ENCODE data around the gene LRBA. TPM values are rescaled to one million over a fixed set of nuclear protein-coding genes. Genes with fewer than 3 reads are reported as not detected.

LRBA gene
- total RNA-seq, 1 experiment from 2014 or later = 55.3 TPM

GRCh38 chr4:150357829-150358228, 657.3 kb downstream of the LRBA start:
- Histone ChIP-seq H3K18ac (ENCODE audit: insufficient read length, low read depth, low read length) (no peak overlapping the region), H3K23ac (ENCODE audit: insufficient read length, low read depth, low read length) (no peak overlapping the region), H3K9me3 (ENCODE audit: control insufficient read depth, low read depth, low read length) (no peaks in the 10 kb centered on the region), H3K79me2 (ENCODE audit: insufficient read depth, low read length) (no peaks in the 10 kb centered on the region), H3K27me3 (ENCODE audit: insufficient read depth, low read length) (no peaks in the 10 kb centered on the region), H3K4ac (ENCODE audit: low read depth, low read length) (no peak overlapping the region), H4K91ac (ENCODE audit: insufficient read length, low read depth, low read length) (no peak overlapping the region), H4K5ac (ENCODE audit: insufficient read length, low read depth, low read length) (no peak overlapping the region), H4K8ac (replicated peaks; ENCODE audit: insufficient read length, low read depth, low read length) (no peak overlapping the region), H3K23me2 (ENCODE audit: insufficient read length, low read depth, low read length, poor library complexity, severe bottlenecking) (no peaks in the 10 kb centered on the region), H2BK12ac (ENCODE audit: insufficient read length, low read depth, low read length) (no peak overlapping the region), H3K4me1 (ENCODE audit: insufficient read depth, low read length) (no peaks in the 10 kb centered on the region), H3K27ac (ENCODE audit: insufficient read length, low read depth, low read length) (no peak overlapping the region), H2BK5ac (ENCODE audit: insufficient read length, low read length) (no peak overlapping the region), H3K4me2 (ENCODE audit: insufficient read depth, insufficient read length, low read length) (no peak overlapping the region), H3K79me1 (ENCODE audit: insufficient read depth, low read depth, low read length, poor library complexity, severe bottlenecking) (no peaks in the 10 kb centered on the region), H2AFZ (ENCODE audit: low read length) (no peak overlapping the region), H2BK20ac (ENCODE audit: low read depth, low read length, poor library complexity, severe bottlenecking) (no peak overlapping the region), H2BK15ac (ENCODE audit: low read depth, low read length) (no peak overlapping the region), H3K56ac (ENCODE audit: insufficient read length, low read depth, low read length) (no peak overlapping the region), H3K9ac (ENCODE audit: extremely low read depth, insufficient read length, low read length) (no peak overlapping the region), H2AK5ac (ENCODE audit: insufficient read length, low read length) (no peak overlapping the region), H3K14ac (ENCODE audit: insufficient read depth, low read length) (no peak overlapping the region), H4K20me1 (ENCODE audit: control insufficient read depth, insufficient read depth, insufficient read length) (no peaks in the 10 kb centered on the region), H3T11ph (ENCODE audit: low read length) (no peak overlapping the region), H2BK120ac (ENCODE audit: low read depth, low read length, poor library complexity, severe bottlenecking) (no peak overlapping the region)
- Mint-ChIP-seq H3K27me3 (ENCODE audit: low read depth) (no peaks in the 10 kb centered on the region), H3K27ac (no peak overlapping the region), H3K9me3 (no peaks in the 10 kb centered on the region), H3K4me1 (no peaks in the 10 kb centered on the region), H3K36me3 (ENCODE audit: insufficient read depth in 1 of 3, low read depth in 3 of 3) (no peaks in the 10 kb centered on the region), H3K4me3 (no peak overlapping the region)
- TF ChIP-seq CTCF (conservative IDR thresholded peaks at IDR 0.05) = no peak
- no CpG with 5 or more reads among the region's 1 CpG for WGBS (ENCODE audit: extremely low coverage, insufficient read length, low lambda C conversion rate)
- no peak for DNase-seq
